Activated CD4-positive, alpha-beta memory T cell treated with anti-CD3 and anti-CD28 coated beads for 36 hours (primary cell): ENCODE data around the gene ZNF211. TPM values are rescaled to one million over a fixed set of nuclear protein-coding genes. Genes with fewer than 3 reads are reported as not detected.

Source experiments
- total RNA-seq, 2 experiments: library from RNA; stranded (reverse); gene quantifications; one replicate each; pipeline ENCODE4 v1.2.3, GENCODE V29; 2021

Gene ZNF211
- total RNA-seq, 2 experiments from 2014 or later: 8.2 to 8.3 TPM

Other genes starting within 250 kb of the ZNF211 start
- gene ZNF548, start 243.3 kb upstream of the ZNF211 start, total RNA-seq: 10 to 100 TPM; 12.0 to 12.1 TPM
- gene ZNF17, start 222.0 kb upstream of the ZNF211 start, total RNA-seq: 1 to 10 TPM; 4.2 to 5.0 TPM
- 1 to 10 TPM; 9.3 to 9.4 TPM for gene ZNF749, start 197.8 kb upstream of the ZNF211 start, total RNA-seq
- under 1 TPM in 1 of 2 experiments, not detected in 1; 0.12 TPM for gene VN1R1, start 176.0 kb upstream of the ZNF211 start, total RNA-seq
- gene ZNF772, start 155.6 kb upstream of the ZNF211 start, total RNA-seq: 1 to 10 TPM; 3.9 to 4.0 TPM
- gene ZNF419, start 145.4 kb upstream of the ZNF211 start, total RNA-seq: 1 to 10 TPM; 4.3 to 5.1 TPM
- 1 to 10 TPM; 4.0 to 4.5 TPM for gene ZNF773, start 133.2 kb upstream of the ZNF211 start, total RNA-seq
- 1 to 10 TPM; 2.9 to 3.4 TPM for gene ZNF549, start 105.8 kb upstream of the ZNF211 start, total RNA-seq
- 1 to 10 TPM; 5.6 to 6.6 TPM for gene ZNF550, start 73.3 kb upstream of the ZNF211 start, total RNA-seq
- 1 to 10 TPM; 2.2 to 2.4 TPM for gene ZNF416, start 54.3 kb upstream of the ZNF211 start, total RNA-seq
- gene ZIK1, start 49.0 kb upstream of the ZNF211 start, total RNA-seq: 1 to 10 TPM; 3.4 to 3.6 TPM
- 1 to 10 TPM; 3.7 to 5.6 TPM for gene ZNF530, start 33.3 kb upstream of the ZNF211 start, total RNA-seq
- gene ZNF134, start 18.9 kb upstream of the ZNF211 start, total RNA-seq: 1 to 10 TPM; 6.7 to 8.0 TPM
- not detected for gene ZSCAN4, start 35.8 kb downstream of the ZNF211 start, total RNA-seq
- gene ZNF551, start 48.8 kb downstream of the ZNF211 start, total RNA-seq: 1 to 10 TPM; 4.4 to 6.2 TPM
- gene ZNF154, start 76.0 kb downstream of the ZNF211 start, total RNA-seq: under 1 TPM; 0.48 to 0.61 TPM
- 1 to 10 TPM; 5.4 to 6.3 TPM for gene ZNF671, start 94.5 kb downstream of the ZNF211 start, total RNA-seq
- 1 to 10 TPM; 7.8 to 8.3 TPM for gene ZNF776, start 113.6 kb downstream of the ZNF211 start, total RNA-seq
- gene ZNF586, start 136.5 kb downstream of the ZNF211 start, total RNA-seq: 10 to 100 TPM; 11.5 to 11.7 TPM
- 1 to 10 TPM; 4.8 to 6.1 TPM for gene ZNF552, start 181.7 kb downstream of the ZNF211 start, total RNA-seq
- gene ZNF587B, start 197.1 kb downstream of the ZNF211 start, total RNA-seq: 10 to 100 TPM; 14.2 to 15.2 TPM
- 10 to 100 TPM; 20.9 to 23.9 TPM for gene ZNF587, start 216.7 kb downstream of the ZNF211 start, total RNA-seq